Amniotic epithelial cell (primary cell): ENCODE data around the gene LGR6.

Source experiments
- DNase-seq: peaks from one replicate; pipeline ENCODE4 v3.0.0-alpha.2; 2010; ENCODE audit warnings: low read depth

The LGR6 gene

DNA sequence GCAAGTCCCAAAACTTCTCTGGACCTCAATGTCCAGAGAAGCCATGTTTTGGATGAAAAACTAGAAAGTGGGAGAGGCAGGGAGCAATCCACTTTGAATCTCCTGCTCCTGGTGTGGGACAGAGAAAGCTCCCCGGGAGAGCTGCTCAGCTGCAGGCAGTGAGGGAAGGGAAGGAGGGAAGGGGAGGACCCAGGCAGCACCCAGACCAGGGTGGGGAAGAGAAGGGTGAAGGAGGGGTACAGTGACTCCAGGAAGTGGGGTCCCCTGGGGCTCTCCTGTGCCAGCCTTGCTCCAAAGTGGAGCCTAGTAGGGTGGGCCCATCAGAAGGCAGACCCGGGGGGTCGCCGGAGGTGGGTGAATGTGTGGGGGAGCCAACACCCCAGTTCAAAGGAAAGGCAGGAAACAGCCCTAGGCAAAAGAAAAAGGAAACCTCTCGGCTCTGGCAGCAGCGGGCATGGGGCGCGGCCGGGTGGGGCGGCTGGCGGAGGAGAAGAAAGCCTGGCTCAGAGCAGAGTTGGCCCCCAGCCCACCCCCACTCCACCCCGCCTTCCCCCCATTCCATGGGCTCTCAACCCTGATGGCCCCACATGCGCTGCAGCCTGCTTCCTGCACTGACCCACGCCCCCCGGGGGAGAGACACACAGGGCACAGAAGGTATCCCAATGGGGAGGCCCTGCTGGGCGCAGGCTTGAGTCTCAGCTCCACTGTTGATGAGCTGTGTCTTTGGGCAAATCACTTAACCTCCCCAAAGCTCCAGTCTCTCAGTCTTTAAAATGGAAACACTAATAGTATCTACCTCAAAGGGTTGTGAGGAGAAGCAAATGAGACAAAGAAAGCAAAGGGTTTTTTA is 5.7 kb downstream of the LGR6 start:
- DNase-seq, result no peak

DNA sequence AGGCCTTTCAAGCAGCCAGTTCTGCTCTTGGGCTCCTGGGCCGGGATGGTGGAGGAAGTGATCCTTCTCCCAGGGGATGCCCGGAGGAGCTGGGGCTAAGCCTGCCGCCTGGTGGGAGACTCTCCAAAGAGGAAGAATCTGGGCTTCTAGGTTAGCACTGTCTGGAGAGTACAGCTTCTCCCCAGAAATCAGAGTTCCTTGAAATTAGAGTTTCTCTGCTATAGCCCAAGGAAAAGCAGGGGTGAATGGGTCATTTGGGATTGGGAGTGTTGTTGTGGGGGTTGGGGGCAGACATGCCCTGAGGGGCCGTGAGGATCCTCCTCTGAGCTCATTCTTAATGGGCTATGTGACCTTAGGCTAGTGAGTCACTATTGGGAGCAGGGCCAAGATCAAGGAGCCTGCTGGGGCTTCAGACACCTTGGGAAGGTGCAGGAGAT is 6.5 kb downstream of the LGR6 start:
- no peak for DNase-seq

DNA sequence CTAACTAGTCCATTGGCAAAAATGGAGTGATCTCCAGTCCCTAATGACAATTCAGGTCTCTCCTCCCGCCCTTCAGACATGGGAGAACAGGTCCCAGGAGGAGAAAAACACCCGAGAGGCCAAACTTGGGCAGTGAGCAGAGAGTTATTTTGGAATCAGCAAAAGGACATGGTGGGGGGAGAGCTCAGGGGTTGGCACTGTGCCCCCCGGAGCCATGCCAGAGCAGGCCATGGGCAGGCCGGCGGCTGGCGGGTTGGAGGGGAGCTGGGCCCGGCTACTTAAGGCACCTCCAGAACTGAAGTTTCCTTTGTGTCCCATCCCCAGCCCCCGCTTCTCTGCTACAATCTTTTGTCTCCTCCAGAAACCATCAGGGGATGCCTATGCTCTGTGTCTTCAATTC is 7.1 kb downstream of the LGR6 start:
- DNase-seq, result no peak

DNA sequence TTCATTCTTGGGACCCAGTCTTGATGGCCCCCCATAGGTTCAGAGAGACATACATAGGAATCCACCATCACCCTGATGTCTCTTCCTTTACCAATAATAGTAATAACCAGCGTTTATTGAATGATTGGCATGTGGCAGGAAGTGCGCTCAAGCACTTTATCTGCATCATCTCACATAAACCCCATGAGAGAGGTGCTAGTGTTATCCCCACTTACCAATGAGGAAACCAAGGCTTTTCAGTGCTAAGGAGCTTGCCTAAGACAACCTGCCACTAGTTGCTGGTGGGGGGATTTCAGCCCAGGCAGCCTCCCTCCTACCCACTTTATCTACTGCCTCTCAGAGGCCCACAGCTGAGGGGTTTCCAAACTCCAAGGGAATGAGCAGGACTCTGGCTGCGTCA is 7.7 kb downstream of the LGR6 start:
- no peak for DNase-seq

DNA sequence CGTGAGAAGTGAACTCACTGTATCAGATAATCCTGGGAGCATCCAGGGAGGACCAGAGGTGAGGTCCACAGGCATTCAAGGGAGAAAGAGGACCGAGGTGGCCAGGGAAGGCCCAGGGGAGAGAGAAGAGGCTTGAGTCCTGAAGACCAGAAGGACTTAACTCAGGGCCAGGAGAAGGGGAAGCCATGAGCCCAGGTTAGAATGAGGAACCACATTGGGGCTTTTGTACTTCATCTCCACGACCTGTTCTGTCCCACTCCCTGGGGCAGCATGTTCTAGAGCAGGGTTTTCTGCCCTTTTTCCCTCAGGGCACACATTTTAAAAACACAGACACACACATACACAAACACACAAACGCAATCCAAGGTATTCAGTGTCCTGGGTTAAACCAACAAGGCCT is 8.4 kb downstream of the LGR6 start:
- DNase-seq, result no peak

DNA sequence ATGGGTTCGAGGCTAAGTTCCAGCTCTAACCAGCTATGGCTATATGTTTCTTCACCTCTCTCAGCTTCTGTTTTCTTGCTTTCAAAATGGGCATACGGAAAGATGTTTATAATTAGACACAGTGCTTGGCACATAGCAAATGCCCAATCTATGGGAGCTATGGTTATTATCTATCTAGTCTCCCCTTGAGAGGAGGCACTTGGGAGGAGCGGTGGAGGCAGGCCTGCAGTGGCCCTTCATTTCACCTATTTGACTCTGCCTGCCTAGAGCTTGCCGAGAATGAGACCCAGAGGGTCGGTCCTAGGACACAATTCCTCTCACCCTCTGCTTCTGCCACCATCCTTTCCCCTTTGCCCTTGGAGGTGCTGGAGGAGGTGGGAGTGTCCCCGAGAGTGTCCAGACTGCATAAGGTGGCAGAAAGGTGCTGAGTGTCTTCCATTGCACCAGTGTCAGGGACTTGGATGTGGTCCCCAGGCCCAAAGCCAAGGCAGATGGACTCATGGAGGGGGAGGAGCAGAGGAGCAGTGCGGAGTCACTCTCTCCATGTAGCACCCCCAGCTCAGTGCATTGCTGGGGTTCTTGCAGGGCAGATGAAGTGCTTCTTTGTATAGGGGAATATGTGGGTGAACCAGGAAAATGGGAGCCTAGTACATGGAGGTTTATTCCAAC is 9.0 kb downstream of the LGR6 start:
- DNase-seq, result no peak

DNA sequence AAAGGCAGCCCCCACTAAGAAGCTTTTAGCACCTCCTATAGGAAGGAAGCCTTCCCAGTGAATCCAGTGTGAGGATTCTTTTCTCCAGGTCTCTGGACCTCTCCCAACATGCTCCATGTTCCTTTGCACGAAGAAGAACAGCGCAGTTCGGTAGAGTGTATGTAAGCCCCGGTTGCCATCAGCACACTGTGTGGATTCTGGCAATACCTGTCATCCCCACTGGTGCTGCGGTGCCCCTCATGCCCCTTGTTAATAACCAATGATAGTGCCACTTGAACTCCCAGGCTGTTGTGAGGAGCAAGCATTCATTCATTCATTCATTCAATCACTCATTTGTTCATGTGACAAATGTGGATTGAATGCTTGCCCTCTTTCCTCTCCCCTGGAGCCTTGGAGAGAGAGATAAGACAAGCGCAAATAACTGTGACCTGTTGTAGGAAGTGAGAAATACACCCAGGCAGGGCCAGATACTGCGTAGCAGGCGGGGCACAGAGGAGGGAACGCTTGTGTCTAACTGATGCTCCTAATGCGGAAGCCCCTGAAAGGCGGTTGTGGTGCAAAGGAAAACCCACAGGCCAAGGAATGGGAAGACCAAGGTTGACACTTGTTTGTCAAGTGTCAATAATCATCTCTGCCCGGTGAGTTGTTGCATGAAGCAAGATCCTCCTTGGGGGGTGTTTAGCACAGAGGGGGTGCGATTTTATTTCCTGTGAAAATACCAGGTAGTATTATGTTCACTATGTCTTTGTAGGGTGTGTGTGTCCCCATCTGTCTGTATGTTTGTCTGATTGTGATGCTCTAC is 9.8 kb downstream of the LGR6 start:
- no peak for DNase-seq

DNA sequence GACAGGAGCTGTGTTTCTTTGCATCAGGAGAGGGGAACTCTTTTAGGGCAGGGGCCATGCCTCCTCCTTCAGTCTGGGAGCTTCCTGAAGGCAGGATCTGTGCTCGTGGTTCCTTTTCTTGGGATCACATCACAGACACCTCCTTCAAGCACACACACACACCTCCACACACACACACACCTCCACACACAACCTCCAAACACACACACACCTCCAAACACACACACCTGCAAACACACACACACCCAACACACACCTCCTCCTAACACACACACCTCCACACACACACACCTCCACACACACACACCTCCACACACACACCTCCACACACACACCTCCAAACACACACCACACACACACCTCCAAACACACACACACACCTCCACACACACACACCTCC is 10.5 kb downstream of the LGR6 start:
- no peak for DNase-seq

DNA sequence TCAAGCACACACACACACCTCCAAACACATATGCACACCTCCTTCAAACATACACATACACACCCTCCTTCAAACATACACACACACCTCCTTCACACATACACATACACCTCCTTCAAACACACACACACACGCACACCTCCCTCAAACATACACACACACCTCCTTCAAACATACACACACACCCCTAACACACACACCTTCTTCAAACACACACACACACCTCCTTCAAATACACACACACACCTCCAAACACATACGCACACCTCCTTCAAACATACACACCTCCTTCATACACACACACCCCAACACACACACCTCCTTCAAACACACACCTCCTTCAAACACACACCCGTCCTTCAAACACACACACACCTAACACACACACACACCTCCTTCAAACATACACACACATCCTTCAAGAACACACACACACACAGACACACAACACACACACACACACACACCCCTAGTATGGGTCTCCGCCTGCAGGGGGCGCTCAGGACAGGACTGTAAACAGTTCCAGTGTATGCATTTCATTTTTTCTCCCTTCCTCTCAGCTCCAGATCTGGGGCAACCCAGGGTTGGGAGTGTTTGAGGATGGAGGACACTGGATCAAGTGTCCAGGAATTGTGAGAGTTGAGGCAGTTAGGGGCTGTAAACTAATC is 12.1 kb downstream of the LGR6 start:
- no peak for DNase-seq

DNA sequence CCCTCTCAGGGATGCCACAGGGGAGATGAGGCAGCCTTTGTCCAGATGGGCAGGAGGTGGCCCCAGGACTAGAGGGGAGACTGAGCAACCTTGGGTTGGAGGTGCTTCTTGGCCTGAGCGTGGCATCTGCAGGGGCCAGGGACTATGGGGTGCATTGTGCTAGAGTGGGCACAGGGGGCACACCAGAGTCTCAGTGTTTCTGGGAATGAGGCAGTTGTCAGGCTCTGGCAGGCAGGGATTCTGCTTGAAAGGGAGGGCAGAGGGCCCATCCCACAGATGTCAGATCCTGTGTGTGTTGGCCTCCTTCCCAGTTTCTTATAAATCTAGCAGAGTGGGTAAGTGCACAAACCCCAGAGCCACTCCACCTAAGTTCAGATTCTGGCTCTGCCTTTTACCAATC is 13.7 kb downstream of the LGR6 start:
- peak; percentile 62 for DNase-seq

DNA sequence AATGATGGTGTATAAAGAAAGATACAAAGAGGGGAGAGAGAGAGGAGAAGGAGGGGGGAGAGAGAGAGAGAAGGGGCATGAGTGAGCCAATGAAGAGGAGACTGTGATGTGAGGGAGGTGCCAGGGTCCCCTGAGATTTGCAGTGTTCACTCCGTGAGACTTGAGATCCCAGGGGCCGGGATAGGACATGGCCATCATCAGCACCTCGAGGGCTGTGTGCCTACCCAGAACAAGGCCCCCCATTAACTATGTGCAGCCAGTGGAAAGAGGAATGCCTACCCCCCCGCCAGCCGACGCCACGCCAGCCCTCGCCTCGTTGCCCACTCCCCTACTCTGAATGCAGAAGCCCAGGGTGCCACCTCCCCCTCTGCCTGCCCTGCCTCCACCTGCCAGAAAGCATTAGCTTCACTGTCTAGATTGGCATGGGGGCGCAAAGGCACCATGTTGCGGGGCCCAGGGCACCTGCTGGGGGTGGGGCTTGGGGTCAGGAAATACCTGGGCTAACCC is 14.8 kb downstream of the LGR6 start:
- no peak for DNase-seq

DNA sequence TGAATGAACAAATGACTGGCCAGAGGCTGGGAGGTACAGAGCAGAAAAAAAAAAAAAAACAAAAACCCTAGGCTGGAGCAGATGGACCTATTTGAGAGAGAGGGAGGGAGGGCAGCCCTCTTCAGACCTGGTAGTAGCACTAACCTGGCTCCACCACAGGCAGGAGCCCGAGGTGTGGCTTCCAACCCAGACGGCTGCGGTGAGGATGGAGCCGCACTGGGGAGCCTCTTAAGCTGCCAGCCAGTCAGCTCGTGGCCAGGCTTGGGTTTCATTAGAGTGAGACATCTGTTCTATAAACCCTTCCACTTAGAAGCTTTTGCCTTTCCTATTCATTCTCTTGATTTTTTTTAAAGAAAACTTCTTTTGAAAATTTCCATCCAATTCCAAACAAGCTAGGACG is 16.8 kb downstream of the LGR6 start:
- peak; percentile 38 for DNase-seq

DNA sequence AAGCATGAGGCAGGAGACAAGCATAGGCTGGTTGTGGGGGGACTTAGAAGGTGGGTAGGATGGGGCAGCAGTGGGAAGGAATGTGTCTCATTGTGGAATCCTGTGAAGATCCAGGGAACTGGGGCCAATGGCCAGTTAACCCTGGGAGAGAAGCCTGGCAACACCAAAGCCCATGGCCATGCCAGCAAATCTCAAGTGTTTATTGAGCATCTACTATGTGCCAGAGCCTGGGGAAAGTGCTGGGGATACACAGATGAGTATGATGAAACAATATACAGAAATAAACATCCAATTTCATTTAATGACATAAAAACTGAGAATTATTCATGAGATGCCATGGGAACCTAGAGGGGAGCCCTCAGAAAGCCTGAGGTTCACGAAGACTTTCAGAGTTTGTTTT is 17.4 kb downstream of the LGR6 start:
- no peak for DNase-seq

DNA sequence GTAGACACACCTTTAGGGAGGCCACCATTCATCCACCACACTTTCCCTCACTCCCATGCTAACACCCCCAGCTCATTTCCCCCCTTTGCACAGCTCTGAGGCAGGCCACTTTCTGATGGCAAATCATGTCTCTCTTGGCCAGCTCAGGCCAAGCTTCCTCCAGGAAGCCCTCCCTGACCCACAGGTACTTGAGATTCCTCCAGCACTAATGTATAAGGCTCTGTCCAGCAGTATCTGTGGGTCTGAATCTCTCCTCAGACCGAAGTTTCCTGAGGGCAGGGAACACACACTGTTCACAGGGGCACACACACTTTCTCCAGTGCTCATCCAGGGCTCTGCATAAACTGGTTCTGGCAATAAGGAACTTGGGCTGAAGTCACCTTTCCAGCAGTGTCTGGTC is 19.2 kb downstream of the LGR6 start:
- DNase-seq, result no peak

DNA sequence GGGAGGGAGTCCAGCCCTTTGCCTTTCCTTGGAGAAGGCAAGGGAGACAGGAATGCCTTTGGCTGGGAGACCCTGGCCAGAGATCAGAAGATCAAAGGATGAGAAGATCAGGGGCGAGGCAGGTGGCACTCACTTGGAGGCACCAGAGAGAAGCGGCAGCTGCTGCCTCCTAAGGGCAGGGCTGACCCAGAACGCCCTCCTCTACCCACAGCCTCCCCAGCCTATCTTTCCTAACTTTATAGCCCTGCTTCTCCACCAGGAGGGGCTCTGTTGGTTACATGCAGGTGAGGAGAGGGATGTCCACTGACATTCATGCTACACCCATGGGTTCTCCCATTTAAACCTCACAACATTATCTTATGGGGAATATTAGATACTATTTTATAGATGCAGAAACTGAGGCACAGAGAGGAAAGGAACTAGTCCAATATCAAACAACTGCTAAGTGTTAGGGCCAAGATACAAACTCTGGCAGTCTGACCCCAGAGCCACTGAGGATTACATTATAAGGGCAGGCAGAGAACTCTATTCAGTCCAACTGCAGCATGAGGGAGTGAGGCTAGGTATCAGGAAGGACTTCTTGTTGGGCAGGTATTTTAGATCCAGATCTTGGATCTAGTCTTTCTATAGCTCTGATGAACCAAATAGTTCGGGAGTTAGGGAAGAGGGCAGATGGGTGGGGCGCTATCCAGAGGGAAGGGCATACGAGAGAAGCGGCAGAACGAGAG is 19.9 kb downstream of the LGR6 start:
- DNase-seq, result no peak

DNA sequence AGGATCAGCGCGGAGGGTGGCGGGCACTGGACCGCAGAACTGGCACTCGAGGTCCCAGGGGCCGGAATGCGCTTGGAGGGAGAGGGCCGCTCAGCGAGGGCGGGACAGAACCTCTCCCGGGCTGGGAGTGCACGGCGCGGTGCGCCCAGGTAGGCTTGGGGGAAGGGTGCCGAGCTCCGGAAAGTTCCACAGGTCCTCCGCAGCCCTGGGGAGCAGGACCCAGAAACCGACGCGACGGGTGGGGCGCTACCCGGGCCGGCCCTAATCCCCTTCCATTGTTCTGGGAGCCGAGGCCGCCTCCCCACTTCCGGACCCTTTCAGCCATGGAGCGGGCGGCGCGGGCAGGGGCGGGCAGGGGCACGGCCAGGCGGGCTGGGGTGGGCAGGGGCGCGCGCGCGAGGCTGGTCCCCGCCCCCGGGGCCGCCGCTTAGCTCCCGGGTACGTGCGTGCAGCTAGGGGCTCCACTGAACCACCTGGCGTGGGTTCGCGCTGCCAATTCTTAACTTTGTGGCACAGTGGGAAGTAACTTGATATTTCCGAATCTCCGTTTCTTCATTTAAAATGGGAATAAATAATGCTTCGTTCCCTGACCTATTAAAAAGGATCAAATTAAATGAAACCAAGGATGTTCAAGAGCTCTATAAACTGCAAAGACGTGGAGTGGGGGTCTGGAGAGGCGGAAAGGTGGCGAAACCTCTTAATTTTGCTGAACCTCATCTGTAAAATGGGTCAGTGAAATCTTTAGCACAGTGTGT is 20.7 kb downstream of the LGR6 start:
- no peak for DNase-seq

DNA sequence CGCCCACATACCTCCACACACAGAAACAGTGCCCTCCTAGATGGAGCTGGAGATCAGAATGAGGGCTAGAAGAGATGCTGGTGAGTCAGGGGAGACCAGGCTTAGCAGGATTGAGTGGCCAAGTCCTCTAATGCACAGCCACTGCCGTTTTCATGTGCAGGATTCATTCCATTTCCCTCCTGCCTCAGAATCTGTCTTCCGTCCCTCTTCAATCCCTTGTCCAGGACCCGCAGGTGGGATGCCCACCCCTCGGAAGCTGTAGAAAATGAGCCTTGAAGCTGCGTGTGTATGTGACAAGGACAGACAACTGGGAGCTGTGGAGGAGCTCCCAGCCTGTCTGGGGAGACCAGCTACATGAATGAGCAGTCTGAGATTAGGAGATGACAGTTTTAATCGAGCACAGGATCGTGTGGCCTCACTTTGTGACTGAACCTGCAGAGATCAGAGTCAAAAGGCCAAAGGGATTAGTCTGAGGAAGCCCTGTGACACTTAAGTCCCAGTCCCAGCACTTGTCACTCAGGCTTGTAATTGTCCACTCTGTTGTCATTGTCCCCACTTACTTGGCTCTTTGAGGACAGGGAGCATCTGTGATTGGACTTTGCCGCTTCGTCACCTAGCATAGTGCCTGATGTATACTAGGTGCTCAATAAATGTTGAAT is 22.0 kb downstream of the LGR6 start:
- no peak for DNase-seq

DNA sequence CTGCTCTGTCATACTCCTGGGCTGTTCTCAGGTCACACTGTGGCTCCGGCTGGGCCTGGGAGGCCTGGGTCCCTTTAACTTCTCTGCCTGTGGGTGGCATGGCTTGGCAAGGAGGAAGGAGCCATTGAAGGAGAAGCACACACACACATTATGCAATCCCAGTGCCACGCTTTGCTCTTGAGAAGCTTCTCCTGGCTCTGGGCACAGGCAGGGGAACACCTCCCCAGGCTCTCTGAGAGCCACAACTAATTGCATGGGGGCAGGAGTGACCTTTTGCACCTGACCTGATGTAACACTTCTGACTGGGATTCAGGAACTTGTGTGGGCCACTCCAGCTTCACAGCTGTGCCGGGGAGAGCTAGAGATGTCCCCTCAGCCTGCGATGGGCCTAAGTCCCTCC is 23.1 kb downstream of the LGR6 start:
- DNase-seq, result no peak

DNA sequence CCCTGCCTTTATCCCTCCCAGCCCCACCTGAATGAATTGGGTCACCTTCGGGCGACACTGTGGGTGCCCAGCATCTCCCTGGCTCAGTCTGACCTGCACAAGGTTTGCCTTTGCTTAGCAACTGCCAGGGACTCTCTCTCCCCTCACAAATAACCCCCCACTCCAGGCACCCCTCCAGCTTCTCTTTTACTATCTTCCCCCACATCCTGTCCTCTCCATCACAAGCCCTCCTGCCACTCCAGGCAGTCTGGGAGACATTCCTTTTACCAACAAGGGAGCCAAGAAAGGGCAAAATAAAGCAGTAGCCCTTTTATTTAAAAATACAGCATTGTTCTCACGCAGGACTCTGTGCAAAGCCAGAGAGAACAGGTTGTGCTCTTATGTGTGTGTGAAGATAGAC is 23.9 kb downstream of the LGR6 start:
- DNase-seq, result no peak

DNA sequence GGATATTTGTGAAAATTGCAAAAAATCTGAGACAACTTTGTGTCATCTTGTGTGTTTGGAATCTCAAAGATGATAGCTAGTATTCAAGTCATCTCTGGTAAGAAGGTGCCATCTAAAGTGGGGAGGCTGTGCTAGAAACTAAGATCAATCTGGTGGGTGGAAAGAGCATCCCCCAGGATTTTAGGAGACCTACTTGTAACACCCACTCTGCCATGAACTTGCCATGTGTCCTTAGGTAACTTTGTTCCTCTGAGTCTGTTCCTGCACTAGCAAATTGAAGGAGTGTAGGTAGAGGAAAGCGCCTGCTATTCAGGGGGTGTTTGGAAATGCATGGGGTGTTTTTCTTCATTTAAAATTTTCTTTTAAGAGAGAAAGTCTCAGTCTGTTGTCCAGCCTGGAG is 24.4 kb downstream of the LGR6 start:
- DNase-seq, result no peak
